ENCODE data around the gene PRDM7.

PRDM7 gene

DNA sequence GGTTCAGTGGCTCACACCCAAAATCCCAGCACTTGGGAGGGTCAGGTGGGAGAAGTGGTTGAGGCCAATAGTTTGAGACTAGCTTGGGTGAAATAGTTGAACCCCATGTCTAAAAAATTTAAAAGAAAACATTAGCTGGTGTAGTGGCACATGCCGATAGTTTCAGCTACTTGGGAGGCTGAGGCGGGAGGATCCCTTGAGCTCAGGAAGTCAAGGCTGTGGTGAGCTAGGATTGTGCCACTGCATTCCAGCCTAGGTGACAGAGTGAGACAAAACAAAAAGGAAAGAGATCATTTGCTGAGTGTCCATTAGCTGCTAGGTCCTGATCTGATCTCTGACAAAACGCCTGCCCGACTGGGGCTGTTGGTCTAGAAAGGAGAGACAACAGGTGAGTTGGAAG is 43.7 kb downstream of the PRDM7 start:
- no peak for DNase-seq

DNA sequence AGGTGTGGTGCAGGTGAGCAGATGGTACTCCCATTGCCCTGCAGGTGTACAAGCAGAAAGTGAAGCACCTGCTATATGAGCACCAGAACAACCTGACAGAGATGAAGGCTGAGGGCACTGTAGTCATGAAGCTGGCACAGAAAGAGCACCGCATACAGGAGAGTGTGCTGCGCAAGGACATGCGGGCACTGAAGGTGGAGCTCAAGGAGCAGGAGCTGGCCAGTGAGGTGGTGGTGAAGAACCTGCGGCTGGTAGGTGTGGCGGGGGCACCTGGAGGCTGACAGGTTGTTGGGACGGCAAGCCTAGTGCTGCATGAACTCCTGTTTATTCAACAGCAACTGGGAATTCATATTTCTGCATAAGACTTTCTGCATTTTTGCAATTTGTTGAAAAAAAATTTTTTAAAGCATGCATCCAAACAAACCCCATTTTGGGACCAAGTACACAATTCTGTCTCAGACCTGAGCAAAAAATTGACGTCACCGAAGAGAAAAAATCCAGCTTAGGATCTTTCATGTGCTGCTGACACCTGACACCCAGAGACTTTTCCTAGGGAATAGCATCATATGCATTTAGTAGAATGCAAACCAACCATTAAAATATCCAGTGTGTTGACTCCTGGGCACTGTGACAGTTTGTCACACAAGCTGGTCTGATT is 44.3 kb downstream of the PRDM7 start:
- DNase-seq, result no peak

DNA sequence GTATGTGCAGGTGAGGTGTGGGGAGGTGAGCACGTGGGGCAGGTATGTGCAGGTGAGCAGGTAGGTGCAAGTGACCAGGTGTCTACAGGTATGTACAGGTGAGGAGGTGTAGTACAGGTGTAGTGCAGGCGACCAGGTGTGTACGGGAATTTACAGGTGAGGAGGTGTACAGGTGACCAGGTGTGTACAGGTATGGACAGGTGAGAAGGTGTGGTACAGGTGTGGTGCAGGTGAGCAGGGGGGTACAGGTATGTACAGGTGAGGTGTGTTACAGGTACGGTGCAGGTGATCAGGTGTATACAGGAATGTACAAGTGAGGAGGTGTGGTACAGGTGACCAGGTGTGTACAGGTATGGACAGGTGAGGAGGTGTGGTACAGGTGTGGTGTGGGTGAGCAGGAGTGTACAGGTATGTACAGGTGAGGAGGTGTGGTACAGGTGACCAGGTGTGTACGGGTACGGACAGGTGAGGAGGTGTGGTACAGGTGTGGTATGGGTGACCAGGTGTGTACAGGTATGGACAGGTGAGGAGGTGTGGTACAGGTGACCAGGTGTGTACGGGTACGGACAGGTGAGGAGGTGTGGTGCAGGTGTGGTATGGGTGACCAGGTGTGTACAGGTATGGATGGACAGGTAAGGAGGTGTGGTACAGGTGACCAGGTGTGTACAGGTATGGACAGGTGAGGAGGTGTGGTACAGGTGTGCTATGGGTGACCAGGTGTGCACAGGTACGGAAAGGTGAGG is 45.0 kb downstream of the PRDM7 start:
- no peak for DNase-seq

DNA sequence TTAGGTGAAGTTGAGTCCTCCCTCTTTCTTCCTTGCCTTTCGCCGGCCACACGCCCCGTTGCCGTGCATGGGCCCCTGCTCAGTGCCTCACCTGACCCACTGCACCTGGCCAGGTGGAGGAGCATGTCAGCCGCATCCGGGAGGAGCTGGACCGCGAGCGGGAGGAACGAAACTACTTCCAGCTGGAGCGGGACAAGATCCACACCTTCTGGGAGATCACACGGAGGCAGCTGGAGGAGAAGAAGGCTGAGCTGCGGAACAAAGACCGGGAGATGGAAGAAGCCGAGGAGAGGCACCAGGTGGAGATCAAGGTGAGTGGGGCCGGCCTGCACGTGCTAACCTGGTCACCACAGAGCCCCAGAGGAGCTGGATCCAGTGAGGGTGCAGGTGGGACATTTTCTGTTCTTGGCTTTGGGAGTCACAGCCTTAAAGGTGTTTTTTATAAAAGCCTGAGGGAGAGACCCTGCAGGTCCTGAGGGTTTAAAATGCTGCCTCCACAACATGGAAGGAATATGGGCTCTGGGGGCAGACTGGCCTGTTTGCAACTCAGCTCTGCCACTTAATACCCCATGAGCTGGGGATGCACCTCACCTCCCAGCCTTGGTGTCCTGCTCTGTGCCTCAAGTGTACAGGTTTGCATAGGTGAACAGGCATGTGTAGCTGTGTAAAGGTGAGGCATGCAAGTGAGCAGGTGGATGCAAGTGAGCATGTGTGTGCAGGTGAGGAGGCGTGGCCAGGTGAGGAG is 45.8 kb downstream of the PRDM7 start:
- DNase-seq, result no peak

DNA sequence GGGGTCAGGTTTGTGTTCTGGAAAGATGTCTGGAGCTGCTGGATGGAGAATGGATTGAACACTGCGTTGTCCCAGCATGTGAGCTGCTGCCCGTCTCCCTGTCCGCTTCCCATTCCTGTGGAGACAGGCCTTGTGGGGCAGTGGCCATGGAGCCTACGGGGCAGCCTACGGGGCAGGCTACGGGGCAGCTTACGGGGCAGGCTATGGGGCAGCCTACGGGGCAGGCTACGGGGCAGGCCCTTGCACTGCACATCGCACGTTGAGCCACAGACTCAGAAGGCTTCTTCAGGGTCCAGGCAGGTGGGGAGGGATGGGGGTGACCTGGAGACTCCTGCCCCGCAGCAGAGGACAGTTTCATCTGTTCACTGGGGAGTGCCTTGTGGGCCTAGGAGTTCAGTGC is 48.1 kb downstream of the PRDM7 start:
- DNase-seq, result no peak

DNA sequence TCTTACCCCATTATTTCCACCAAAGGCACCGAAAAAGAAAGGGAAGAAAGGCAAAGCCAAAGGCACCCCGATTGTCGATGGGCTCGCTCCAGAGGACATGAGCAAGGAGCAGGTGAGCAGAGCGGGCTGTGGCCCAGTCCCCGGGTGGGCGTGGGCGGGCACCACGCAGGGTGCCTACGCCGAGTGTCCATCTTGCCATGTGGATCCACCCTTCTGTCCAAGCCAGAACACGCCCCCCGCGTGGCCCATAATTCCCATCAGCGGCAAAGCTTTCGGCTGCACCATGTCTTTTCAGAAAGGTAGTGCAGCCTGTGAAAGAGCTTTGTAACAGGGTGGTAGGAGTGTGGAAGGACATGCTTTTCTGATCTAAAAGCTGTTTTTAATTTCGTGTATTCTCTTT is 49.5 kb downstream of the PRDM7 start:
- no peak for DNase-seq

DNA sequence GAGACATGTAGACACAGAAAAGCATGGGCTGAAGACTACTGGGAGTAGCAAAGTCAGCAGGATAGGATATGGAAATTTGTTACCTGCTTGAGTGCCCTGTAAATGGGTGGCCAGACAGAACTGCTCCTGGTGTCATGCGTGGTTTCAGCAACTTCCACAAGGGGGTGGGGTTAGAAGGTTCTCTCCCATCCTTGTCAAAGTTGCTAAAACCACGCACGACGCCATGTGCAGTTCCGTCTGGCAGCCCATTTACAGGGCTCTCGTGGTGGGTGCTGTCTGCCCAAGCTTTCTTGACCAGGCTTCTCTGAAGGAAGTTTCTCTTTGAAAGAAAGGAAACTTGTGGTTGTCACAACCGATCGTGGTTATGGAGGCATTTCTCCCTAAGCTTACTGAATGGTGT is 51.0 kb downstream of the PRDM7 start:
- DNase-seq, result no peak

DNA sequence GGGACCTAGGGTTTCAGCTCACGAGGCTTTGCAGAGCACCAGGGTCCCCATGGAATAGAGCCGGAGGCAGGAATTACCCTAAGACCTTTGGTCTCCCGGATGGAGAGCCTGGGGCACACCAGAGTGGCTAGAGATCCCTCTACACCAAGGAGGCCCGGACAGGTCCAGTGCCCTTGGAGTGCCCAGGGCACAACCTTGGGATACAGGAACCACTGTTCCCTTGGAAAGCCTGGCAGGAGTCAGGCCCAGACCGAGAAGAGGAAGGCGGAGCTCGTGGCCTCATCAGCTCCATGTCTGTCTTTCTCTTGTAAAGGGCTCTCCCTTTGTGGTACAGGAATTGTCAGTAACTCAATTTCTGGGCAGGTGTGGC is 54.1 kb downstream of the PRDM7 start:
- no peak for DNase-seq

DNA sequence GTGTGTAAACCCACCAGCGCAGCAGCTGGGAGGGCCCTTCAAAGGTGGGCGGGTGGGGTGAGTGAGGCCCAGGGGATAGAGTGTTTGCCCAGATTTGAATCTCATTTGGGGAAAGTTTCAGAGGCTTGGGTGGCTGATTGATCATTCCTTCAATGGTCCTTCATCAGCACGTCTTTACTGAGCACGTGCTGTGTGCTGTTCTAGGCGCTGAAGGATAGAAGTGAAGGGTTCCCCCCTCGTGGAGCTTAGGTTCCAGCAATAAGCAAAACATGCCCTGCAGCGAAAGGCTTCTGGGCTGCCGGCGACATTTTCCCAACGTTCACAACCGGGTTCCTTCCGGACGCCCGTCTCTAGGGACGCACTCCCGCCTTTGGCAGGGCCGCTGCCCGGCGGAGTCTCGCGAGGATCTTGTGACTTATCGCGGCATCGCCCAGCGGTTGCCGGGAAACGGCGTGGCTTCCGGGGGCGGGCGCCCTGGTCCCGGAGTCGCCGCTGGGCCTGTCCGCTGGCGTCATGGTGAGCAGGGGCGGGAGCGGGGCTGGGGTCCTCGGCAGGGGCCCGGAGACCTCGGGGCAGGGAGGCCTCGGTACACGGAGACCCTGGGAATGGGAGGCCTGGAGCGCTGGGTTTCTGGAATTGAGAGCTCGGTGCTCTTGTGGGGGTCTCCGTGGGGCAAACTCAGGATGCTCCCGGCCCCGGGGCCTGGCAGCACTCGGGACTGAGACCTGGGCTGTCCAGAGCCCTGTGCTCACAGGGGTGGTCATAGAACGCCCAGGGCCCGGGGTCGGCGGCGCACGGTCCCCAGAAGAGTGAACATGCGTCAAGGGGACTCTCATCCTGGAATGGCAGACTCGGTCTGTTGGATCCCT is 54.7 kb downstream of the PRDM7 start:
- peak; percentile 63 for DNase-seq

DNA sequence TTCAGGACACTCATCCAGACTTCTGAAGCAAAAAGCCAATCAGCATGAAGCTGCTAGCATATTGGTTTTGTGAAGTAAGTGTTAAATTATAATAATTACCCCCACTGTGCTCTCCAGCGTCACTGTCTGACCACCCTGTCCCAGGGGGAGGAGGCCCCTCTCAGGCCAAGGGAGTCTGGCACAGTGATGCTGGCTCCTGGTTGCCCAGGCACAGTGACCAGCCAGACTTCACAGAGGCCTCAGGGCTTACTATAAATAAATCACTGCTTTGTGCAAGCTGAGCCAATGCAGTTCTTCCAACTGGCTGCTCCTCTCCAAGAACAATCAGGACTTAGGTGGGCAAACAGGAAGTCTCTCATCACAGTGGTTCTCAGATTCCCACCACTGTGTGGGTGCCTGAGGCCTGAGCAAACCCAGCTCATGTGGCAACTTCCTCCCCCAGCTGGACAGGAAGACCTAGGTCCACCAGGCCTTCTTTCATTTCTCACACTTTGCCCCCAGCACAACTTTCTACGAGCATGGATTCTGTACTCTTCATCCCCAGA is 56.2 kb downstream of the PRDM7 start:
- no peak for DNase-seq

DNA sequence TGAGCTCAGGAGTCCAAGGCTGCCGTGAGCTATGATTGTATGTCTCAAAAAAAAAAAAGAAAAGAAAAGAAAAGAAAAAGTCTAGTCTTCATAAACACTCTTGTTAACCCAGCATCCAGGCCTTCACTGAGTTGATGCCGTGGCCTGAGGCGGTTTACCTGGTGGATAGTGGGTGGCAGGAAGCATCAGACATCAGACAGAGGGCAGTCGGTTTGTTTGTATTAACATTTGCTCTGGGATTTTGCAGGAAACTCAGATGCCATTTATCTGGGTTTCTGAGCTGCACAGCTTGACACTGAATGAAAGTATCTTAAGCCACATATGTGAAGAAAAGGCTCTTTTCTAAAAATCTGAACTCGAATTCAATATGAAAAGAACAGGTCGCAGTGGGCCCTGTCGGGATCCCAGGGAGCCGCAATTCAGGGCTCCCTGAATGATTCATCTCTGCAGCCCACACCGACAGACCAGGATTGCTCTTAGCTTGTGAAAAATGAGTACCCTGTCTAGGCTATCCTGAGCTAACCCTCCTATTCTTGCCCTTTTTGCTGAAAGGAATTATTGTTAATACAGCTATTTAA is 56.8 kb downstream of the PRDM7 start:
- no peak for DNase-seq

DNA sequence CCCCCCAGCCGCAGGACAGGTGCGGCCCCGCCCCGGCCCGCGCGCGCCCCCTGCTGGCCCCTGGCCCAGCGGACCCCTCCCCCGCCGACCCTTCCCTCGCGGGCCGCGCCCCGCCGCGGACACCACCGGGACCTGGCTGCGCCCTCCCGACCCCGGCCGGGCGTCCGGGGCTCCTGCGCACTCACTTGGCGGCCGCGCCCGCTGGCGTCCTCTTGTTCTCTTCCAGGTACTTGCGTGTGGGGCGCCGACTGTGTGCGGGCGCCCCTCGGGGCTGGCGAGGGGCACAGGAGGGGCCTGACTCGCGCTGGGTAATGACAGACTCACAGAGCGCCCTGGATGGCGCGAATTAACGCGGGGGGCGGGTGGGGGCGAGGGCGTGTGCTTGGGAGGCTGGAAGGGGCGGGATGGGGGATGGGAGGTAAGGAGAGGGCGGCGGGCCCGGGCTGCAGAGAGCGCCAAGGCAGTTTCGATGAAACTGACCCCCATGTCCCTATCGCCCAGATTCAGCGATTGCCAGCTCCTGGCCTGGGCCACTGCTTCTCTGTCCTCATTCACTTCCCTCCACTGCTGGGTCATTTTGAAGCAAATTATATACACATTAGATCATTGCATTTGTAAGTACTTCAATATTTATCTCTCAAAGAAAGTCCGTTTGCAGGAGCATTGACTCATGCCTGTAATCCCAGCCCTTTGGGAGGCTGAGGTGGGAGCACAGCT is 57.4 kb downstream of the PRDM7 start:
- DNase-seq, result peak; percentile 38

DNA sequence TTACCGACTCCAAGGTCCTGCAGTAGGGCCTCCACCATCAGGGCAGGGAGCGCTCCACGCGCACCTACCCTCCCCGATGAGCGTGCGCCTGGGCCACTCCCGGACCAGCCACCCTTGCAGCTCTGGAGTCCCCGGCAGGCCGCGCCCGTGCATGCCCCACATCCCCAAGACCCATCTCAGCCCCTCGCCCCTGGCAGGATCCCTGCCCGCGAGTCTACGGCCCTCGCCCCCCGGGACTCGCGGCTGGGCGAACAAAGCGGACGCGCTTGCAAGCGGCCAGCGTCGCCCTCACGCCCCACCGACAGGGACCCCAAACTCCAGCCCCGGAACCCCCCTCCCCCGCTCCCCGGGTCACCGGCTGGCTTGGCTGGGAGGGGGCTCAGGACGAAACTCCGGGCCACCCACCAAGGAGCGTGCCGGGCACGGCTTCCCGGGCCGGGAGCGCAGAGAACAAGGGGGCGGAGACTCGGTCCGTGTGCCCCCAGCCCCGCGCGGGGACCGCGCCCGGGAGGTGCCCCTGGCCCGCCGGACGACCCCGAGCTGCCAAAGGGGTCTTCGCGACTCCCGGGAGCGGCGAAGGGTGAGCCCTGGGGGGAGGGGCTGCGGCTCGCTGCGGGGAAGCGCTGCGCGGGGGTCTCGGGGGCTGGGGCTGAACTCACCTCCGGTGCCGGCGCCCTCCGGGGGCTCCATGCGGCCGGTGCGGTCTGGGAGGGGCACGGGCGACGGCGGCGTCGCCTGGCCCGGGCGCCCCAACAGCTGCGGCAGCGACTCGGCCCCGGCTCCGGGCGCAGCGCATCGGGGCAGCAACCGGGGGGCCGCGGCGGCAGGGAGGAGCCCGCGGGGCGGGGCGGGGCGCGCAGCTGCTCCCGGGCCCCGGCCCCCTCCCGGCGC is 58.2 kb downstream of the PRDM7 start, which contains the start of gene DBNDD1:
TSS of gene DBNDD1 (minus strand) at position 805 of the 891 bp plus-strand sequence. CDS start at position 690, 115 bp downstream.
- no peak for DNase-seq

DNA sequence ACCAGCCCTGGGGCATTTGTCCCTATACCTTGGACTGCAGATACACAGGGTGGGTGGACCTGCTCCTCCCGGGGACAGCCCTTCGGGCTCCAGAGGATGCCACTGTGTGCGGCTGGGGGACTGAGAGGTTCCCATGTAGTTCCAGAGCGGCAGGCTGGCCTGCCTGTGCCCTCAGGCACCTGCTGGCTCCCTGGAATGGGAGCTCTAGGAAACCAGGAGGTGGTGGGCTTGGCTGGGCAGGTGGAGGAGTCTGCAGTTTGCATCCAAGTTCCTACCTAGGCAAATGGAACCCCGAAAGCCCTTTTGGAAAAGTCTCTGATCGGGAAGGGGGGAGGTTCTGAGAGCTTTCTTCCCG is 58.9 kb downstream of the PRDM7 start:
- no peak for DNase-seq

DNA sequence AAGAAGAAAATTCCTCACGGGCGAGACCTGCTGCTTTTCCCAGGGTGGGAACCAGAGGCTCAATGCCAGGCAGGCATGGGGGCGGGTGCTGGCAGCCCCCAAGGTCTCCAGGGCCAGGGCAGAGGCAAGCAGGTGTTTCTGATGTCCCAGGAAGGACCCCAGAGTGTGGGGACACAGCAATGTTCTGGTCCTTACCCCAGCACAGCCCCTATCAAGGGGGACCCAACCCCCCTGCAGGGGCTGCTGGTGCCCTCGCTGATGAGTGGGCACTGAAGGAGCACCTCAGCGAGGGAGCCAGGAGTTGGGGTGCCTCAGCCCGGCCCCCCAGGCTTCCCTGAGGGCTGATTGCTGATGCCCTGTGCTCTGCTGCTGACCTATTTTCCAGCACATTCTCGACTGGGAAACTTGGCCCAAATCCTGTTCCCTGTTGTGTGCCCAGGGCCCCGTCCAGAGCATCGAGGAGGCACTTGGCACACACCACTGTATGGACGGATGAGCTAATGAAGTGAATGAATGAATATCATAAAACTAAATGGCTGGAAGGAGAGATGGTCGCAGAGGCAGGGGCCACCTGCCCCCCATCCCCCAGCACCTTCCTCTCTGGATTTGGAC is 60.7 kb downstream of the PRDM7 start:
- no peak for DNase-seq

DNA sequence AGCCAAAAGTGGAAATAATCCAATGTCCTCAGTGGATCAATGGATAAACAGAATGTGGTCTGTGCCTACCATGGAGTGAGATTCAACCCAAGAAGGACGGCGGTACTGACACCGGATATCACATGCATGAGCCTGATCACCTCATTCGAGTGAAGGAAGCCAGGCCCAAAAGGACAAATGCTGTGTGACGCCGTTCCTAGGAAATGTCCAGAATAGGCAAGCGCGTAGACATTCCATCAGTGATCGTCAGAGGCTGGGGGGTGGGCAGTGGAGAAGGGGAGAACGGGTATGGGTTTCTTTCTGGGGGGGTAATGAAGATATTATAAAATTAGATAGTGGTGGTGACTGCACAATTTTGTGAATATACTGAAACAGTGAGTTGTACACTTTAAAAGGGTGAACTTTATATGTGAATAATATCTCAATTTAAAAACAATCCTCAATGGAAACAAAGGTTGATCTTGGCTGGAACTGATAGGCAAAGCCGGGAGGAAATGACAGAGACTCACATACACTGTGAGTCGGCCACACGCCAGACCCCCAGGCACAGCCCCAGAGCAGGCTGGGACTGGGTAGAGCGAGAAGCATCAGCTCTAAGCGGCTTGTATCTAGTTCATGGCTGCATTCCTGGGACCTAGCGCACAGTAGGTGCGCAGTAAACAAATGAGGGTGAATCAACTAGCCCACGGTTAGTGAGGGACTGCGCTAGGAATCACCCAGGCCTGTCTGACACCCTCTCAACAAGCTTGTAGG is 61.4 kb downstream of the PRDM7 start:
- no peak for DNase-seq

DNA sequence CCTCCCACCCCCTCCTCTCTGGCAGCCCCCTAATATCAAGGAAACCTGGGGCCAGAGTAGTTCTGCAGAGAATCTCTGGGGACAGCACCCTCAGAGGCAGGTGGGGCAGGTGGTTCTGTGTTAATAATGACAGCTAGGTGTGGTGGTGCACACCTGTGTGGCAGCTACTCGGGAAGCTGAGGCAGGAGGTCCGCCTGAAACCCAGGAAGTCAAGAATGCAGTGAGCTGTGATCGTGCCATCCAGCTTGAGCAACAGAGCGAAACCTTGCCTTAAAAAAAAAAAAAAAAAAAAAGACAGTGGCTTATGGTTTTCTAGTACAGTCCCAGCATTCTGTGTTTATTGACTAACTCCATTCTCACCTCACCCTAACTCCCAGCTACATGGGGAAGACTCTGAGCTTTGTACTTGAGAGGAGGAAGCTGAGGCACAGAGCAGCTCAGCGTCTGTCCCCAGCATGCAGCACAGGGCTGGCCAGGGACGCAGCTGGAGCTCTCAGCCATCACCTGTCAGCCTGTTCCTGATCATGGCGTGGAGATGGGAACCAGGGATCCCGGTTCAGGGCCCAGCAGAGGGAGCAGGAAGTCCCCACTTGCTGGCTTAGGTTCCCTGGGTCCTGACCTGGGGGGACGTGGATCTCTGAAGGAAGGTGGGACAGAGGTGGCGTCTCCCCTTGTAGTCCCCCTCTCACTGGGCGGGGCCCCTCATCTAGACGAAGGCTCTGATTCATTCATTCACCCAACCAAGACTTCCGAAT is 64.0 kb downstream of the PRDM7 start:
- no peak for DNase-seq

DNA sequence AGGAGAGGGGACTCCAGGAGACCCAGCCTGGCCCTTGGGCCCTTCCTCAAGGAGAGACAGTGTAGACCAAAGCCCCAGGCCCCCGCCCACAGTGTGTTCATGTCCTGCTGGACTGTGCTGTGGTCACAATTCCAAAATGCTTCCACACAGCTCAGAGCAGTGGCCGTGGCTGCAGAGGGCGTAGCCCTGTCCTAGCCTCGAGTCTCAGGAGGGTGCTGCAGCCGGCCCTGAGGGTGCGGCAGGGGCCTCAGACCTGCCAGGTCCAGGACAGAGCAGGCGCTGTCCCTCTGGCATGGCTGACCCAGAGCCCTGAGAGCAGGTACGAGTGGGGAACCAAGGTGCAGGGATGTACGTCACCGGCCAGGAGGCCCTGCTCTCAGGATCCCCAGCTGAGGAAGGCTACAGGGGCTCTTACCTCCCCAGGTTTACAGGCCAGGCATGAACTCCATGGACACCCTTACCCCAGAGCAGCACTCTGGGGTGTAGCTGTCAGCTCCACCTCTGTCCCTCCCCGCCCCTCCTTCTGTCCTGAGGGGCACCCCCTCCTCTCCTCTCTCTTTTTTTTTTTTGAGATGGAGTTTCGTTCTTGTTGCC is 65.1 kb downstream of the PRDM7 start:
- no peak for DNase-seq
